Measurements from ENCODE around the gene DNAH2. TPM values are rescaled to one million over a fixed set of nuclear protein-coding genes. Genes with fewer than 3 reads are reported as not detected.

Gene DNAH2
- polyA plus RNA-seq, 1 of the 3 experiments (the other 2 are of a cell fraction): 0.13 TPM

GRCh38 chr17:7687908-7688807 lies 29.4 kb upstream of the DNAH2 start, which contains the start of gene WRAP53 (continued):
- TF ChIP-seq SMC3 (IDR thresholded peaks at IDR 0.05; ENCODE audit: low read depth, low read length): peak; percentile 77
- peak; percentile 22; the same call in 1 of the 2 replicates for TF ChIP-seq USF1 (IDR thresholded peaks at IDR 0.05; ENCODE audit: borderline replicate concordance, low read depth)
- TF ChIP-seq RAD21 (IDR thresholded peaks at IDR 0.05; ENCODE audit: low read length): peak; percentile 79
- TF ChIP-seq MXI1 (IDR thresholded peaks at IDR 0.05; ENCODE audit: low read depth, low read length): peak; percentile 66; the same call in 1 of the 2 replicates
- TF ChIP-seq RXRA (IDR thresholded peaks at IDR 0.05; ENCODE audit: borderline replicate concordance, low read depth): no peak
- 0 out of 2 replicates have a peak, but pooled peaks have one; percentile 24 for TF ChIP-seq FOXJ3 (CRISPR knock-in tag; IDR thresholded peaks at IDR 0.05)
- no peak for TF ChIP-seq FOXM1 (IDR thresholded peaks at IDR 0.05; ENCODE audit: low read depth)
- TF ChIP-seq EP300 (IDR thresholded peaks at IDR 0.05; ENCODE audit: borderline replicate concordance in 1 of 2, low read depth in 1 of 2, low read length in 1 of 2): 0 out of 4 replicates have a peak, but pooled peaks of 1 of the 2 experiments have one; percentile 11
- no peak; the same call in 1 of the 2 replicates for TF ChIP-seq RFX5 (IDR thresholded peaks at IDR 0.05; ENCODE audit: low read length)
- TF ChIP-seq TAF1 (IDR thresholded peaks at IDR 0.05; ENCODE audit: borderline replicate concordance, low read depth, low read length): peak; percentile 40; the same call in 1 of the 2 replicates

- TF ChIP-seq MXI1 (IDR thresholded peaks at IDR 0.05; ENCODE audit: low read depth, low read length) (no peak), CTCF (IDR thresholded peaks at IDR 0.05) (no peak), JUND (IDR thresholded peaks at IDR 0.05) (no peak), FOSL2 (IDR thresholded peaks at IDR 0.05; ENCODE audit: borderline replicate concordance, low read depth) (no peak), FOXJ3 (CRISPR knock-in tag; IDR thresholded peaks at IDR 0.05) (no peak), EP300 (IDR thresholded peaks at IDR 0.05; ENCODE audit: borderline replicate concordance in 1 of 2, low read depth in 1 of 2, low read length in 1 of 2) (no peak), RCOR1 (IDR thresholded peaks at IDR 0.05; ENCODE audit: low read length) (no peak), REST (IDR thresholded peaks at IDR 0.05; ENCODE audit: low read depth, low read length) (no peak), RAD21 (IDR thresholded peaks at IDR 0.05; ENCODE audit: low read length) (no peak), PBX3 (IDR thresholded peaks at IDR 0.05) (no peak), SMC3 (IDR thresholded peaks at IDR 0.05; ENCODE audit: low read depth, low read length) (no peak)
- Histone ChIP-seq H3K4me3 (ENCODE audit: low read depth in 2 of 2, low read length in 1 of 2) (peak overlapping the region; percentile 80 to 91), H3K4me1 (ENCODE audit: control insufficient read depth in 1 of 2, insufficient read depth in 2 of 2, low read depth in 1 of 2, low read length in 1 of 2) (peaks cover 12 to 17% of the 10 kb centered on the region in 2 experiments; a peak in 3 of 4 replicates), H3K4me2 (peak overlapping the region; percentile 98), H2AFZ (ENCODE audit: low read depth) (peak overlapping the region; percentile 94), H3K79me2 (ENCODE audit: insufficient read depth) (peaks cover 58% of the 10 kb centered on the region), H3K36me3 (replicated peaks in 1 of 2; ENCODE audit: control insufficient read depth in 1 of 2, insufficient read depth in 2 of 2, low read length in 1 of 2) (peaks cover 2 to 5% of the 10 kb centered on the region in 2 experiments), H3K27me3 (ENCODE audit: insufficient read depth) (no peaks in the 10 kb centered on the region), H3K9ac (peak overlapping the region; percentile 83), H3K27ac (ENCODE audit: low read depth in 2 of 2, low read length in 1 of 2) (peak overlapping the region; percentile 51 to 62), H3F3A (replicated peaks; ENCODE audit: insufficient read depth) (peaks cover 25% of the 10 kb centered on the region), H4K20me1 (ENCODE audit: insufficient read depth) (no peaks in the 10 kb centered on the region), H3K9me2 (no peaks in the 10 kb centered on the region), H3K9me3 (no peaks in the 10 kb centered on the region)
- WGBS (ENCODE audit: low lambda C conversion rate): 23% methylated on average over 13 of the region's 13 CpGs
- DNase-seq: no peak
- CTCF ChIA-PET: interaction anchor here (0.6 to 7.4 kb wide), 24 partner anchors 10 to 237 kb away, joined by 3 to 166 read pairs (median 8); partner anchors contain the start of genes ATP1B2, DNAH2, EFNB3 and FXR2
- POLR2A ChIA-PET: interaction anchor here (3.2 to 4.0 kb wide), 4 partner anchors 38 to 61 kb away, joined by 17 to 40 read pairs (median 34); partner anchors contain the start of genes ATP1B2, SAT2 and SHBG
These were observed 28.7 kb upstream of the DNAH2 start for GRCh38 chr17:7688808-7689316.

All from SK-N-SH (cell line).